Prostate gland (tissue), 2 donors: Measurements from ENCODE around the gene OR5I1.

Experiments
- POLR2A ChIP-seq: fragments of 450-650 bp; IDR thresholded peaks from one replicate; pipeline ENCODE4 v1.6.1; 2016; ENCODE audit warnings: antibody characterized with exemption, mild to moderate bottlenecking
- POLR2AphosphoS5 ChIP-seq: sonication (generic); formaldehyde crosslinking; IDR thresholded peaks from one replicate; pipeline ENCODE4 v1.6.1; 2017; ENCODE audit warnings: antibody characterized with exemption
- TF ChIP-seq, protein P1 (sequence below), 4 experiments: fragments of 200-600 bp in 2 of 4; fragments of 450-650 bp in 2 of 4; sonication (generic) in 2 of 4; IDR thresholded peaks; 1 replicate in 3 of 4; 2 replicates in 1 of 4; pipeline ENCODE4 v1.5.1; 2016 to 2019; ENCODE audit warnings: antibody characterized with exemption in 4 of 4, mild to moderate bottlenecking in 2 of 4, moderate library complexity in 2 of 4

DNA sequence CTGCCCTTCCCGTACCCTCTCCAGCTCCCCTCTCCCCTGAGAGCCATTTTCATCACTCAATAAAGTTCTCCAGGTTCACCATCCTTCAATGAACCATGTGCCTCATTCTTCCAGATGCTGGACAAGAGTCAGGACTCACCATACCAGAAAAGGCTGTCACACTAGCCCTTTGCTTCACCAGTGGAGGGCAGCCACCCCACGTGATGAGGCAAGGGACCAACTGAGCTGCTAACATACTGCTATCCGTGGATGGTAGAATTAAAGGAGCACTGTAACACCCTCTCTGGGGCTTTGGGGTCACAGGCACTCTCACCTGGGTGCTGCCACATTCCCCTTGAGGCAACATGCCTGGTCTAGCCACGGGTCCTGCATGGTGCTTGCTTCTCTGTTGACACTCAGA is 13.1 kb upstream of the OR5I1 start:
- TF ChIP-seq, protein P1, sequence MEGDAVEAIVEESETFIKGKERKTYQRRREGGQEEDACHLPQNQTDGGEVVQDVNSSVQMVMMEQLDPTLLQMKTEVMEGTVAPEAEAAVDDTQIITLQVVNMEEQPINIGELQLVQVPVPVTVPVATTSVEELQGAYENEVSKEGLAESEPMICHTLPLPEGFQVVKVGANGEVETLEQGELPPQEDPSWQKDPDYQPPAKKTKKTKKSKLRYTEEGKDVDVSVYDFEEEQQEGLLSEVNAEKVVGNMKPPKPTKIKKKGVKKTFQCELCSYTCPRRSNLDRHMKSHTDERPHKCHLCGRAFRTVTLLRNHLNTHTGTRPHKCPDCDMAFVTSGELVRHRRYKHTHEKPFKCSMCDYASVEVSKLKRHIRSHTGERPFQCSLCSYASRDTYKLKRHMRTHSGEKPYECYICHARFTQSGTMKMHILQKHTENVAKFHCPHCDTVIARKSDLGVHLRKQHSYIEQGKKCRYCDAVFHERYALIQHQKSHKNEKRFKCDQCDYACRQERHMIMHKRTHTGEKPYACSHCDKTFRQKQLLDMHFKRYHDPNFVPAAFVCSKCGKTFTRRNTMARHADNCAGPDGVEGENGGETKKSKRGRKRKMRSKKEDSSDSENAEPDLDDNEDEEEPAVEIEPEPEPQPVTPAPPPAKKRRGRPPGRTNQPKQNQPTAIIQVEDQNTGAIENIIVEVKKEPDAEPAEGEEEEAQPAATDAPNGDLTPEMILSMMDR (IDR thresholded peaks at IDR 0.05), result no peak
- TF ChIP-seq POLR2A (no peak), POLR2AphosphoS5 (no peak)
